T-helper 2 cell treated with Interferon-gamma antibody and Interleukin-4, amounts not matched to agents 5 μg/mL and 100 μg/mL, for 36 hours (primary cell): ENCODE data around the gene COQ6.
"Not testable (repeated sequence)": the region's sequence is repeated elsewhere in the genome, so short reads cannot be mapped to it uniquely, and the experiment has no call there.

Experiments
- DNase-seq: peaks from one replicate; pipeline ENCODE4 v3.0.0; 2021; ENCODE audit warnings: low spot score
- H3K27ac Mint-ChIP-seq: one replicate; pipeline ENCODE4 v1.8.0; 2021; ENCODE audit warnings: mild to moderate bottlenecking, mixed read lengths
- H3K27me3 Mint-ChIP-seq: one replicate; pipeline ENCODE4 v1.8.0; 2021; ENCODE audit warnings: low read depth, mixed read lengths
- H3K36me3 Mint-ChIP-seq: one replicate; pipeline ENCODE4 v1.8.0; 2021; ENCODE audit warnings: low read depth, mixed read lengths
- H3K4me1 Mint-ChIP-seq: one replicate; pipeline ENCODE4 v1.8.0; 2021; ENCODE audit warnings: low read depth, mixed read lengths
- H3K4me3 Mint-ChIP-seq: one replicate; pipeline ENCODE4 v1.8.0; 2022; ENCODE audit warnings: mild to moderate bottlenecking, moderate library complexity, mixed read lengths
- H3K9me3 Mint-ChIP-seq: one replicate; pipeline ENCODE4 v1.8.0; 2021; ENCODE audit warnings: mixed read lengths

The COQ6 gene

GRCh38 chr14:73953731-73954130, 3.6 kb downstream of the COQ6 start:
- no peaks in the 10 kb centered on the region for H3K27me3 Mint-ChIP-seq
- no peak for DNase-seq
- peaks cover 14% of the 10 kb centered on the region for H3K4me1 Mint-ChIP-seq
- H3K9me3 Mint-ChIP-seq, result no peaks in the 10 kb centered on the region
- H3K4me3 Mint-ChIP-seq, result no peak overlapping the region
- H3K27ac Mint-ChIP-seq, result peak overlapping the region; percentile 32
- peaks cover 13% of the 10 kb centered on the region for H3K36me3 Mint-ChIP-seq

GRCh38 chr14:73955674-73956073, 5.6 kb downstream of the COQ6 start:
- Mint-ChIP-seq H3K27me3 (no peaks in the 10 kb centered on the region), H3K36me3 (peaks cover 20% of the 10 kb centered on the region), H3K4me1 (peaks cover 11% of the 10 kb centered on the region), H3K9me3 (no peaks in the 10 kb centered on the region), H3K4me3 (no peak overlapping the region), H3K27ac (no peak overlapping the region)
- DNase-seq, result no peak

DNA sequence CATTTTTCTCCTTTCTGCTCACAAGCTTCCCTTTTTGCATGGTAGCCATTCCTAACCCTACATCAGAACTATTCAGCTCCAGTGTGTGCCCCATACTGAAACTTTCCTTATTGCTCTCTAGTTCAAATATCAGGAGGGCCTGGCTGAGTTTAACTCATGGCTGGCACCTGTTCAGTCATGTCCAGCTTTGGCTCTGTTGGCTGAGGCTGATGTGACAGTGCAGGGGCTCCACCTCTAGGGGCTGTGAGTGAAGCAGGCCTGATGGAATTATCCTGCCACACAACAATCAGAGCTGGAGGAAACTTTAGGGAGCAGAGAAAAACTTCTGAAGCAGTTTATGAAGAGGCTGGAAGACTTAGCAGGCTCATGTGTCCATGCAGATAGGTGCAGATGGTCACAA, 8.5 kb downstream of the COQ6 start:
- Mint-ChIP-seq H3K4me1 (no peaks in the 10 kb centered on the region), H3K27me3 (no peaks in the 10 kb centered on the region), H3K4me3 (no peak overlapping the region), H3K36me3 (peaks cover 32% of the 10 kb centered on the region), H3K27ac (no peak overlapping the region), H3K9me3 (no peaks in the 10 kb centered on the region)
- no peak for DNase-seq

DNA sequence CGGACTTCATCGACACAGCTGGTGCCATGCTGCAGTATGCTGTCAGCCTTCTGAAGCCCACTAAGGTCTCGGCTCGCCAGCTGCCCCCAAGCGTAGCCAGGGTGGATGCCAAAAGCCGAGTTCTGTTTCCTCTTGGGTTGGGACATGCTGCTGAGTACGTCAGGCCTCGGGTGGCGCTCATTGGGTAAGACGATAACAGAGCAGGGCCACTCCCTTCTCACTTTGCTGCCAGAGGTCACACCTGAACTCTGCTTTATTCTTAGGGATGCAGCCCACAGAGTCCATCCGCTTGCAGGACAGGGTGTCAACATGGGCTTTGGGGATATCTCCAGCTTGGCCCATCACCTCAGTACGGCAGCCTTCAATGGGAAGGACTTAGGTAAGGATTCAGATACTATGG, 11.1 kb downstream of the COQ6 start:
- no peaks in the 10 kb centered on the region for H3K9me3 Mint-ChIP-seq
- H3K27ac Mint-ChIP-seq, result no peak overlapping the region
- no peak for DNase-seq
- H3K36me3 Mint-ChIP-seq, result peaks cover 30% of the 10 kb centered on the region
- H3K4me1 Mint-ChIP-seq, result no peaks in the 10 kb centered on the region
- H3K4me3 Mint-ChIP-seq, result no peak overlapping the region
- H3K27me3 Mint-ChIP-seq, result no peaks in the 10 kb centered on the region

DNA sequence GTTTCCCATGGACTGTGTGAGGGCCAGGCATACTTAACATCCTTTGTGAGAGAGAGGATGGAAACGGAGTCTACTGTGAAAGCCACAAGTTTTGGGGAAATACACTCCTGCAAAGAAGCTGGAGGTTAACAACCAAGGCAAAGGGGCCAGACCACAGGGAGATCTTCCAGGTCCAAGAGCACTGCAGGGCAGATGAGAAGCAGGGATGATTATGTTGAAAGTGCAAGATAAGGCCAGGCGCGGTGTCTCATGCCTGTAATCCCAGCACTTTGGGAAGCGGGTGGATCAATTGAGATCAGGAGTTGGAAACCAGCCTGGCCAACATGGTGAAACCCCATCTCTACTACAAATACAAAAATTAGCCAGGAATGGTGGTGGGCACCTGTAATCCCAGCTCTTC, 15.1 kb downstream of the COQ6 start:
- no peak overlapping the region for H3K27ac Mint-ChIP-seq

GRCh38 chr14:73968885-73969284, 18.8 kb downstream of the COQ6 start:
- H3K27ac Mint-ChIP-seq, result no peak overlapping the region

More for the DNA sequence above, 15.1 kb downstream of the COQ6 start:
- H3K4me1 Mint-ChIP-seq, result no peaks in the 10 kb centered on the region
- no peaks in the 10 kb centered on the region for H3K9me3 Mint-ChIP-seq
- no peaks in the 10 kb centered on the region for H3K27me3 Mint-ChIP-seq
- peaks cover 23% of the 10 kb centered on the region for H3K36me3 Mint-ChIP-seq
- no peak for DNase-seq
- H3K4me3 Mint-ChIP-seq, result no peak overlapping the region

DNA sequence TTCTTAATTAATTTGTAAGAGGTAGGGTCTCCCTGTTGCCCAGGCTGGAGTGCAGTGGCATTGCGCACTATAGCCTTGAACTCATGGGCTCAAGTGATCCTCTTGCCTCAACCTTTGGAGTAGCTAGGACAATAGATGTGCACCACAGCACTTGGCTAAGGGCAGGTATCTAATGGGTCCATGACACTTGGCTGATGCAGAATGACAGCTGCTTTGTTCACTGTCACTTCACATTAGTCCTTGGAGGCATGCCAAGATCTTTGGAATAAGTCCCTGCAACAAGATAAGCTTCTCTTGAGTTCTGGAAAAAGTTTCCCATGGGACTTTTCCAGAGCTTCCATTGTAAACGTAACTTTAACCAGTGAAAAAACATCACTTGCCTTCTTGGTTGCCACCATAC, 23.4 kb downstream of the COQ6 start:
- no peak for DNase-seq
- Mint-ChIP-seq H3K4me1 (no peaks in the 10 kb centered on the region), H3K4me3 (no peak overlapping the region), H3K27me3 (no peaks in the 10 kb centered on the region), H3K9me3 (no peaks in the 10 kb centered on the region), H3K36me3 (peaks cover 6% of the 10 kb centered on the region), H3K27ac (no peak overlapping the region)

More at GRCh38 chr14:73968885-73969284, 18.8 kb downstream of the COQ6 start:
- Mint-ChIP-seq H3K36me3 (peaks cover 6% of the 10 kb centered on the region), H3K4me3 (no peak overlapping the region), H3K4me1 (no peaks in the 10 kb centered on the region), H3K27me3 (no peaks in the 10 kb centered on the region), H3K9me3 (no peaks in the 10 kb centered on the region)
- no peak for DNase-seq

- H3K36me3 Mint-ChIP-seq, result peaks cover 5% of the 10 kb centered on the region
- H3K4me3 Mint-ChIP-seq, result no peak overlapping the region
- DNase-seq, result no peak
- H3K27me3 Mint-ChIP-seq, result no peaks in the 10 kb centered on the region
- no peaks in the 10 kb centered on the region for H3K9me3 Mint-ChIP-seq
- no peak overlapping the region for H3K27ac Mint-ChIP-seq
- H3K4me1 Mint-ChIP-seq, result no peaks in the 10 kb centered on the region
Observed at GRCh38 chr14:73976125-73976524, 26.0 kb downstream of the COQ6 start.

- Mint-ChIP-seq H3K4me3 (no peak overlapping the region), H3K4me1 (no peaks in the 10 kb centered on the region), H3K9me3 (no peaks in the 10 kb centered on the region), H3K36me3 (peaks cover 4% of the 10 kb centered on the region), H3K27ac (no peak overlapping the region), H3K27me3 (no peaks in the 10 kb centered on the region)
- no peak for DNase-seq
Observed at GRCh38 chr14:73977896-73978295, 27.8 kb downstream of the COQ6 start.

GRCh38 chr14:73988065-73988464, 38.0 kb downstream of the COQ6 start:
- Mint-ChIP-seq H3K36me3 (peaks cover 11% of the 10 kb centered on the region), H3K27ac (no peak overlapping the region), H3K4me1 (no peaks in the 10 kb centered on the region), H3K4me3 (no peak overlapping the region), H3K27me3 (no peaks in the 10 kb centered on the region), H3K9me3 (no peaks in the 10 kb centered on the region)
- DNase-seq, result no peak

DNA sequence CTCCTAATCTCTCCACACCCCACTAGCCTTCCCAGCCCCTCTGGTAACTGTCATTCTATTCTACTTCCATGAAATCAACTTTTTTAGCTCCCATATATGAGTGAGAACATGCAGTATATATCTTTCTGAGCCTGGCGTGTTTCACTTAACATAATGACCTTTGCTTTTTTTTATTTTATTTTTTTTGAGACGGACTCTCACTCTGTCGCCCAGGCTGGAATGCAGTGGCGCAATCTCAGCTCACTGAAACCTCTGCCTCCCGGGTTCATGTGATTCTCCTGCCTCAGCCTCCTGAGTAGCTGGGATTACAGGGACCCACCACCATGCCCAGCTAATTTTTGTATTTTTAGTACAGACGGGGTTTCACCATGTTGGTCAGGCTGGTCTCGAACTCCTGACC, 38.6 kb downstream of the COQ6 start:
- H3K36me3 Mint-ChIP-seq, result peaks cover 11% of the 10 kb centered on the region
- not testable (repeated sequence) for H3K9me3 Mint-ChIP-seq, H3K27me3 Mint-ChIP-seq, H3K4me1 Mint-ChIP-seq, DNase-seq, H3K27ac Mint-ChIP-seq, H3K4me3 Mint-ChIP-seq

- Mint-ChIP-seq H3K27ac (no peak overlapping the region), H3K4me3 (no peak overlapping the region), H3K4me1 (no peaks in the 10 kb centered on the region), H3K36me3 (peaks cover 4% of the 10 kb centered on the region), H3K27me3 (no peaks in the 10 kb centered on the region), H3K9me3 (no peaks in the 10 kb centered on the region)
- DNase-seq, result no peak
Observed at GRCh38 chr14:73991092-73991491, 41.0 kb downstream of the COQ6 start.

- H3K9me3 Mint-ChIP-seq, H3K4me1 Mint-ChIP-seq, H3K27me3 Mint-ChIP-seq, H3K27ac Mint-ChIP-seq, H3K36me3 Mint-ChIP-seq, H3K4me3 Mint-ChIP-seq, DNase-seq: not testable (repeated sequence)
Observed at GRCh38 chr14:73994926-73995325, 44.8 kb downstream of the COQ6 start.

DNA sequence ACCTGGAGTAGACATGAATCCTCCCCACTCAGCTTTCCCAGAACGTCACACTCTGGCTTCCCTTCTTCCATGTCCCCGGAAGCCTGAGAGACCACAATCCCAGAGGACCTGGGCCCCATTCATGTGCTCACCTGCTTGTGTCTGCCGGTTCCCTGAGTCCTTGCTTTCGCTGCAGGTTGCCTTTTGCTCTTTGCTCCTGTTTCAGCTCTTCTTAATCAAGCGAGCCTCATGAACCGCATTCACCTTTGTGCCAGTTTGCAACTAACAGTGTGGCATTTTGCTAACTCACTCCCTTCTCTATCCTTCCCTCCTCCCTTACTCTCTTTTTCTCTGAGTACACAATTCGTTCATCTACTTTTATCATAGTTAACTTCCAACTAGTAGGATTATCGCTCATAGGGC, 45.9 kb downstream of the COQ6 start:
- DNase-seq, result no peak
- H3K4me3 Mint-ChIP-seq, result no peak overlapping the region
- H3K27me3 Mint-ChIP-seq, result no peaks in the 10 kb centered on the region
- no peaks in the 10 kb centered on the region for H3K9me3 Mint-ChIP-seq
- no peak overlapping the region for H3K27ac Mint-ChIP-seq
- H3K36me3 Mint-ChIP-seq, result no peaks in the 10 kb centered on the region
- H3K4me1 Mint-ChIP-seq, result no peaks in the 10 kb centered on the region

DNA sequence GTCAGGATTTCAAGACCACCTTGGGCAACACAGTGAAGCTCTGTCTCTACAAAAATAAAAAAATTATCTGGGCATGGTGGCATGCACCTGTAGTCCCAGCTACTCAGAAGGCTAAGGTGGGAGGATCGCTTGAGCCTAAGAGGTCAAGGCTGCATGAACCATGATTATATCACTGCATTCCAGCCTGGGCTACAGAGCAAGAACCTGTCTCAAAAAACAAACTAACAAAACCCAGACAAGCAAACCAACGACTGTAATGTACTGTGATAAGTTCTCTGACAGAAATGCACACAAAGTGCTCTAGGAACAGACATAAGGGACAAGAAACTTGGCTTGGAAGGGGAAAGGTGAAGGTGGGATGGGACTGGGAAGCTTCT, 46.6 kb downstream of the COQ6 start:
- Mint-ChIP-seq H3K4me1 (no peaks in the 10 kb centered on the region), H3K36me3 (no peaks in the 10 kb centered on the region), H3K27me3 (no peaks in the 10 kb centered on the region), H3K9me3 (no peaks in the 10 kb centered on the region), H3K27ac (no peak overlapping the region), H3K4me3 (no peak overlapping the region)
- DNase-seq, result no peak
